ENCODE measurements around the gene ABCG1. TPM values are rescaled to one million over a fixed set of nuclear protein-coding genes. Genes with fewer than 3 reads are reported as not detected.
"Not testable (repeated sequence)": the region's sequence is repeated elsewhere in the genome, so short reads cannot be mapped to it uniquely, and the experiment has no call there.

ABCG1 gene
- total RNA-seq, 1 donor from 2014 or later = 11.4 TPM

GRCh38 chr21:42290505-42290904 is 71.6 kb downstream of the ABCG1 start:
- Mint-ChIP-seq H3K27ac (no peak overlapping the region), H3K4me3 (no peak overlapping the region), H3K4me1 (no peaks in the 10 kb centered on the region), H3K9me3 (peaks cover 5% of the 10 kb centered on the region), H3K36me3 (ENCODE audit: low read depth) (peaks cover 33% of the 10 kb centered on the region), H3K27me3 (no peaks in the 10 kb centered on the region)
- no peak for DNase-seq
- intact Hi-C loops (cut with micrococcal nuclease) = no loop called here

- DNase-seq = no peak
- H3K9me3 Mint-ChIP-seq = peaks cover 5% of the 10 kb centered on the region
- intact Hi-C loops (cut with micrococcal nuclease) = no loop called here
- H3K27ac Mint-ChIP-seq = no peak overlapping the region
- H3K4me1 Mint-ChIP-seq = no peaks in the 10 kb centered on the region
- H3K4me3 Mint-ChIP-seq = no peak overlapping the region
- no peaks in the 10 kb centered on the region for H3K27me3 Mint-ChIP-seq
- peaks cover 34% of the 10 kb centered on the region for H3K36me3 Mint-ChIP-seq (ENCODE audit: low read depth)
These were observed 72.2 kb downstream of the ABCG1 start for GRCh38 chr21:42291003-42291750.

- no peak for DNase-seq
- Mint-ChIP-seq H3K4me3 (no peak overlapping the region), H3K36me3 (ENCODE audit: low read depth) (peaks cover 28% of the 10 kb centered on the region), H3K9me3 (peaks cover 5% of the 10 kb centered on the region), H3K4me1 (no peaks in the 10 kb centered on the region), H3K27me3 (no peaks in the 10 kb centered on the region), H3K27ac (no peak overlapping the region)
- intact Hi-C loops (cut with micrococcal nuclease) = no loop called here
These were observed 73.0 kb downstream of the ABCG1 start for GRCh38 chr21:42291751-42292562.

GRCh38 chr21:42292563-42293142 is 73.7 kb downstream of the ABCG1 start:
- peaks cover 29% of the 10 kb centered on the region for H3K36me3 Mint-ChIP-seq (ENCODE audit: low read depth)
- H3K27ac Mint-ChIP-seq; intact Hi-C loops (cut with micrococcal nuclease); H3K4me1 Mint-ChIP-seq; DNase-seq; H3K4me3 Mint-ChIP-seq; H3K27me3 Mint-ChIP-seq; H3K9me3 Mint-ChIP-seq: not testable (repeated sequence)

- Mint-ChIP-seq H3K4me1 (peaks cover 2% of the 10 kb centered on the region), H3K36me3 (ENCODE audit: low read depth) (peaks cover 22% of the 10 kb centered on the region), H3K9me3 (peaks cover 5% of the 10 kb centered on the region), H3K27me3 (no peaks in the 10 kb centered on the region), H3K27ac (no peak overlapping the region), H3K4me3 (no peak overlapping the region)
- no peak for DNase-seq
- intact Hi-C loops (cut with micrococcal nuclease) = no loop called here
These were observed 74.8 kb downstream of the ABCG1 start for GRCh38 chr21:42293649-42294272.

- peaks cover 16% of the 10 kb centered on the region for H3K36me3 Mint-ChIP-seq (ENCODE audit: low read depth)
- no peaks in the 10 kb centered on the region for H3K9me3 Mint-ChIP-seq
- no peak for DNase-seq
- H3K27me3 Mint-ChIP-seq = no peaks in the 10 kb centered on the region
- H3K27ac Mint-ChIP-seq = no peak overlapping the region
- H3K4me1 Mint-ChIP-seq = peaks cover 7% of the 10 kb centered on the region
- H3K4me3 Mint-ChIP-seq = no peak overlapping the region
- intact Hi-C loops (cut with micrococcal nuclease) = no loop called here
These were observed 75.4 kb downstream of the ABCG1 start for GRCh38 chr21:42294273-42294880.

- Mint-ChIP-seq H3K27me3 (no peaks in the 10 kb centered on the region), H3K36me3 (ENCODE audit: low read depth) (peaks cover 11% of the 10 kb centered on the region), H3K4me3 (no peak overlapping the region), H3K27ac (no peak overlapping the region), H3K4me1 (peaks cover 12% of the 10 kb centered on the region), H3K9me3 (no peaks in the 10 kb centered on the region)
- intact Hi-C loops (cut with micrococcal nuclease) = no loop called here
- no peak for DNase-seq
These were observed 76.9 kb downstream of the ABCG1 start for GRCh38 chr21:42295845-42296244.

GRCh38 chr21:42296501-42296900 is 77.6 kb downstream of the ABCG1 start:
- H3K9me3 Mint-ChIP-seq = no peaks in the 10 kb centered on the region
- no peaks in the 10 kb centered on the region for H3K27me3 Mint-ChIP-seq
- intact Hi-C loops (cut with micrococcal nuclease) = no loop called here
- no peak overlapping the region for H3K4me3 Mint-ChIP-seq
- peaks cover 12% of the 10 kb centered on the region for H3K4me1 Mint-ChIP-seq
- peaks cover 11% of the 10 kb centered on the region for H3K36me3 Mint-ChIP-seq (ENCODE audit: low read depth)
- no peak for DNase-seq
- no peak overlapping the region for H3K27ac Mint-ChIP-seq

- no peak for DNase-seq
- intact Hi-C loops (cut with micrococcal nuclease) = no loop called here
- H3K9me3 Mint-ChIP-seq = no peaks in the 10 kb centered on the region
- H3K27me3 Mint-ChIP-seq = no peaks in the 10 kb centered on the region
- H3K4me1 Mint-ChIP-seq = peaks cover 12% of the 10 kb centered on the region
- H3K27ac Mint-ChIP-seq = no peak overlapping the region
- H3K4me3 Mint-ChIP-seq = no peak overlapping the region
- peaks cover 11% of the 10 kb centered on the region for H3K36me3 Mint-ChIP-seq (ENCODE audit: low read depth)
These were observed 78.4 kb downstream of the ABCG1 start for GRCh38 chr21:42297377-42297776.

- Mint-ChIP-seq H3K4me1 (peaks cover 12% of the 10 kb centered on the region), H3K36me3 (ENCODE audit: low read depth) (peaks cover 11% of the 10 kb centered on the region), H3K4me3 (no peak overlapping the region), H3K9me3 (no peaks in the 10 kb centered on the region), H3K27ac (no peak overlapping the region), H3K27me3 (no peaks in the 10 kb centered on the region)
- DNase-seq = no peak
- intact Hi-C loops (cut with micrococcal nuclease) = no loop called here
These were observed 79.3 kb downstream of the ABCG1 start for GRCh38 chr21:42298237-42298636.

GRCh38 chr21:42298657-42299056 is 79.7 kb downstream of the ABCG1 start:
- Mint-ChIP-seq H3K27me3 (no peaks in the 10 kb centered on the region), H3K4me1 (peaks cover 12% of the 10 kb centered on the region), H3K9me3 (no peaks in the 10 kb centered on the region), H3K4me3 (no peak overlapping the region), H3K36me3 (ENCODE audit: low read depth) (peaks cover 11% of the 10 kb centered on the region), H3K27ac (no peak overlapping the region)
- no peak for DNase-seq
- intact Hi-C loops (cut with micrococcal nuclease) = no loop called here

GRCh38 chr21:42299324-42300044 is 80.5 kb downstream of the ABCG1 start:
- intact Hi-C loops (cut with micrococcal nuclease) = no loop called here
- Mint-ChIP-seq H3K27me3 (no peaks in the 10 kb centered on the region), H3K9me3 (no peaks in the 10 kb centered on the region), H3K27ac (no peak overlapping the region), H3K36me3 (ENCODE audit: low read depth) (peaks cover 11% of the 10 kb centered on the region), H3K4me1 (peaks cover 12% of the 10 kb centered on the region), H3K4me3 (no peak overlapping the region)
- DNase-seq = peak; percentile 83

- no peak overlapping the region for H3K27ac Mint-ChIP-seq
- intact Hi-C loops (cut with micrococcal nuclease) = no loop called here
- no peaks in the 10 kb centered on the region for H3K27me3 Mint-ChIP-seq
- peaks cover 8% of the 10 kb centered on the region for H3K36me3 Mint-ChIP-seq (ENCODE audit: low read depth)
- H3K4me3 Mint-ChIP-seq = no peak overlapping the region
- H3K4me1 Mint-ChIP-seq = peaks cover 12% of the 10 kb centered on the region
- no peaks in the 10 kb centered on the region for H3K9me3 Mint-ChIP-seq
- DNase-seq = no peak
These were observed 81.2 kb downstream of the ABCG1 start for GRCh38 chr21:42300045-42300583.
